ENCODE measurements around the gene SDC3. TPM values are rescaled to one million over a fixed set of nuclear protein-coding genes. Genes with fewer than 3 reads are reported as not detected.

Gene SDC3
- total RNA-seq, 1 donor from 2014 or later: 23.0 TPM

DNA sequence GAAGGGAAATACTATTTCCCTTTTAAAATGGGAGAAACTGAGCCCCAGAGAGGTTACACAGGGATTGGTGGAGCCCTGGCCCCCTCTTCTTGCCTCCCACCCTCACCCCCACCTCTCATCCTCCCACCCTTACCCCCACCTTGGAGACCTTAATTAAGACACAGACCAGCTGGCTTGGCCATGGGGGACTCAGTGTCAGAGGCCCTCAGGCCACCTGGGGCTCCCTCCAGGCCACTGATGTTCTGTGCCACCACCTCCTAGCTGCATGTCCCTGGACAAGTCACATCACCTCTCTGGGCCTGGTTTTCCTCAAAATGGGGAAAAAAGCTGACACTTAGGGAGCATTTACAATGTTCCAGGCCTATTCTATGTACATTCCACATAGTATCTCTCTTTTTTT, 51.5 kb downstream of the SDC3 start:
- Histone ChIP-seq H4K20me1 (ENCODE audit: low read depth) (no peaks in the 10 kb centered on the region), H3K9ac (no peak overlapping the region), H3K27ac (no peak overlapping the region), H3K27me3 (peaks cover 8% of the 10 kb centered on the region), H3K79me2 (ENCODE audit: low read depth) (no peaks in the 10 kb centered on the region), H3K9me3 (ENCODE audit: low read depth) (no peaks in the 10 kb centered on the region), H3K4me3 (no peak overlapping the region), H3K4me1 (peaks cover 13% of the 10 kb centered on the region), H3F3A (ENCODE audit: low read depth) (peaks cover 14% of the 10 kb centered on the region), H3K4me2 (no peak overlapping the region), H3K36me3 (no peaks in the 10 kb centered on the region), H2AFZ (replicated peaks) (no peak overlapping the region)
- Mint-ChIP-seq H3K4me3 (no peak overlapping the region), H3K4me1 (peaks cover 54% of the 10 kb centered on the region), H3K36me3 (no peaks in the 10 kb centered on the region), H3K9me3 (no peaks in the 10 kb centered on the region), H3K27ac (no peak overlapping the region), H3K27me3 (ENCODE audit: insufficient read depth, low read depth) (peaks cover 18% of the 10 kb centered on the region)
- no peak for DNase-seq (ENCODE audit: low spot score)
- TF ChIP-seq EZH2 (IDR thresholded peaks at IDR 0.05) (no peak), EZH2phosphoT487 (IDR thresholded peaks at IDR 0.05) (no peak)
- TF ChIP-seq, protein P1, sequence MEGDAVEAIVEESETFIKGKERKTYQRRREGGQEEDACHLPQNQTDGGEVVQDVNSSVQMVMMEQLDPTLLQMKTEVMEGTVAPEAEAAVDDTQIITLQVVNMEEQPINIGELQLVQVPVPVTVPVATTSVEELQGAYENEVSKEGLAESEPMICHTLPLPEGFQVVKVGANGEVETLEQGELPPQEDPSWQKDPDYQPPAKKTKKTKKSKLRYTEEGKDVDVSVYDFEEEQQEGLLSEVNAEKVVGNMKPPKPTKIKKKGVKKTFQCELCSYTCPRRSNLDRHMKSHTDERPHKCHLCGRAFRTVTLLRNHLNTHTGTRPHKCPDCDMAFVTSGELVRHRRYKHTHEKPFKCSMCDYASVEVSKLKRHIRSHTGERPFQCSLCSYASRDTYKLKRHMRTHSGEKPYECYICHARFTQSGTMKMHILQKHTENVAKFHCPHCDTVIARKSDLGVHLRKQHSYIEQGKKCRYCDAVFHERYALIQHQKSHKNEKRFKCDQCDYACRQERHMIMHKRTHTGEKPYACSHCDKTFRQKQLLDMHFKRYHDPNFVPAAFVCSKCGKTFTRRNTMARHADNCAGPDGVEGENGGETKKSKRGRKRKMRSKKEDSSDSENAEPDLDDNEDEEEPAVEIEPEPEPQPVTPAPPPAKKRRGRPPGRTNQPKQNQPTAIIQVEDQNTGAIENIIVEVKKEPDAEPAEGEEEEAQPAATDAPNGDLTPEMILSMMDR (IDR thresholded peaks at IDR 0.05): no peak

DNA sequence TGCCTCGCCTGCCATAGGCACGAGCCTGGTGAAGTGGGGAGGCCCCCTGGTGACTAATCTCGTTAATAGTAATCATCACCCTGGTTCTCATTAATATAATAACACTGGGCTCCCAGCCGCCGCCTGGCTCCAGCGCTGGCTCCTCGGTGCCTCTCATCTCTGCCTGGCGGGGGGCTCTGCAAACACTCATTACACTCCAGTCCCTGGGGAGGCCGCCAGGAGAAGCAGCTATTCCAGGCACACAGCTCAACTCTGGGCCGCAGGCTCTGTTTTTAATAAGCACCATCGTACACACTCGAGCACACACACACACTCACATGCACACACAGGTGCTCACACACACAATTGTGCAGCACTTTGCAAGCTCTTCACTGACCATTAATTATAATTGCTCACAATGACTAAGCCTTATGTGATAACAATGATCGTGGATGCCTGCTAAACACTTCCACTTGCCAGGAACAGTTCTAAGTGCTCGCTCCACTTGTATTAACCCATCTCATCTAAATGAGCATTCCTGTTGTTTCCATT, 52.2 kb downstream of the SDC3 start:
- H2AFZ ChIP-seq (replicated peaks): no peak overlapping the region
- H3K4me1 ChIP-seq: peaks cover 13% of the 10 kb centered on the region
- peak; percentile 45 for DNase-seq (ENCODE audit: low spot score)
- Mint-ChIP-seq H3K9me3 (no peaks in the 10 kb centered on the region), H3K4me1 (peaks cover 56% of the 10 kb centered on the region), H3K27ac (no peak overlapping the region), H3K36me3 (no peaks in the 10 kb centered on the region), H3K4me3 (no peak overlapping the region), H3K27me3 (ENCODE audit: insufficient read depth, low read depth) (peaks cover 18% of the 10 kb centered on the region)
- no peak overlapping the region for H3K27ac ChIP-seq
- H3K4me2 ChIP-seq: no peak overlapping the region
- H3K27me3 ChIP-seq: peaks cover 8% of the 10 kb centered on the region
- H3F3A ChIP-seq (ENCODE audit: low read depth): peaks cover 14% of the 10 kb centered on the region
- no peaks in the 10 kb centered on the region for H3K79me2 ChIP-seq (ENCODE audit: low read depth)
- no peaks in the 10 kb centered on the region for H4K20me1 ChIP-seq (ENCODE audit: low read depth)
- H3K36me3 ChIP-seq: no peaks in the 10 kb centered on the region
- TF ChIP-seq EZH2phosphoT487 (IDR thresholded peaks at IDR 0.05): no peak
- TF ChIP-seq, protein P1 (IDR thresholded peaks at IDR 0.05): no peak
- no peak for TF ChIP-seq EZH2 (IDR thresholded peaks at IDR 0.05)
- H3K9me3 ChIP-seq (ENCODE audit: low read depth): no peaks in the 10 kb centered on the region
- H3K4me3 ChIP-seq: no peak overlapping the region
- no peak overlapping the region for H3K9ac ChIP-seq

- Histone ChIP-seq H3K9ac (no peak overlapping the region), H3K36me3 (no peaks in the 10 kb centered on the region), H3K4me1 (peaks cover 13% of the 10 kb centered on the region), H3K4me2 (no peak overlapping the region), H3K27me3 (peaks cover 8% of the 10 kb centered on the region), H3K4me3 (no peak overlapping the region), H4K20me1 (ENCODE audit: low read depth) (no peaks in the 10 kb centered on the region), H3F3A (ENCODE audit: low read depth) (peaks cover 14% of the 10 kb centered on the region), H3K27ac (no peak overlapping the region), H2AFZ (replicated peaks) (no peak overlapping the region), H3K79me2 (ENCODE audit: low read depth) (no peaks in the 10 kb centered on the region), H3K9me3 (ENCODE audit: low read depth) (no peaks in the 10 kb centered on the region)
- DNase-seq (ENCODE audit: low spot score): no peak
- peaks cover 56% of the 10 kb centered on the region for H3K4me1 Mint-ChIP-seq
- peaks cover 18% of the 10 kb centered on the region for H3K27me3 Mint-ChIP-seq (ENCODE audit: insufficient read depth, low read depth)
- no peak overlapping the region for H3K4me3 Mint-ChIP-seq
- no peaks in the 10 kb centered on the region for H3K36me3 Mint-ChIP-seq
- TF ChIP-seq EZH2phosphoT487 (IDR thresholded peaks at IDR 0.05) (no peak), EZH2 (IDR thresholded peaks at IDR 0.05) (no peak)
- TF ChIP-seq, protein P1 (IDR thresholded peaks at IDR 0.05): no peak
- no peaks in the 10 kb centered on the region for H3K9me3 Mint-ChIP-seq
- no peak overlapping the region for H3K27ac Mint-ChIP-seq
These were observed 52.8 kb downstream of the SDC3 start for GRCh38 chr1:30855686-30856259.

Data from neural progenitor cell (in vitro differentiated cells).